Measurements from ENCODE around the gene CDC42BPA. TPM values are rescaled to one million over a fixed set of nuclear protein-coding genes. Genes with fewer than 3 reads are reported as not detected.

CDC42BPA gene
- total RNA-seq, 3 donors from 2014 or later, result 39.8 to 54.7 (median 46.7) TPM

GRCh38 chr1:227317011-227317451 is 1.3 kb downstream of the CDC42BPA start:
- intact Hi-C loops (cut with DNase I; ENCODE audit: low total_unique reads), result loop anchor here (5.0 kb wide), 1 partner anchor 230 kb away; no protein-coding TSS in a partner anchor
- no peaks in the 10 kb centered on the region for H3K27me3 ChIP-seq
- DNase-seq (ENCODE audit: low spot score in 2 of 2), result no peak
- H3K9me3 ChIP-seq, result no peaks in the 10 kb centered on the region
- no peaks in the 10 kb centered on the region for H3K4me1 ChIP-seq
- H3K4me3 ChIP-seq, result peak overlapping the region; percentile 72 to 97 (median 93)
- H3K27ac ChIP-seq, result no peak overlapping the region
- TF ChIP-seq, protein P1, sequence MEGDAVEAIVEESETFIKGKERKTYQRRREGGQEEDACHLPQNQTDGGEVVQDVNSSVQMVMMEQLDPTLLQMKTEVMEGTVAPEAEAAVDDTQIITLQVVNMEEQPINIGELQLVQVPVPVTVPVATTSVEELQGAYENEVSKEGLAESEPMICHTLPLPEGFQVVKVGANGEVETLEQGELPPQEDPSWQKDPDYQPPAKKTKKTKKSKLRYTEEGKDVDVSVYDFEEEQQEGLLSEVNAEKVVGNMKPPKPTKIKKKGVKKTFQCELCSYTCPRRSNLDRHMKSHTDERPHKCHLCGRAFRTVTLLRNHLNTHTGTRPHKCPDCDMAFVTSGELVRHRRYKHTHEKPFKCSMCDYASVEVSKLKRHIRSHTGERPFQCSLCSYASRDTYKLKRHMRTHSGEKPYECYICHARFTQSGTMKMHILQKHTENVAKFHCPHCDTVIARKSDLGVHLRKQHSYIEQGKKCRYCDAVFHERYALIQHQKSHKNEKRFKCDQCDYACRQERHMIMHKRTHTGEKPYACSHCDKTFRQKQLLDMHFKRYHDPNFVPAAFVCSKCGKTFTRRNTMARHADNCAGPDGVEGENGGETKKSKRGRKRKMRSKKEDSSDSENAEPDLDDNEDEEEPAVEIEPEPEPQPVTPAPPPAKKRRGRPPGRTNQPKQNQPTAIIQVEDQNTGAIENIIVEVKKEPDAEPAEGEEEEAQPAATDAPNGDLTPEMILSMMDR (IDR thresholded peaks at IDR 0.05), result no peak
- TF ChIP-seq POLR2A (IDR thresholded peaks at IDR 0.05) (no peak), POLR2AphosphoS5 (IDR thresholded peaks at IDR 0.05) (no peak)
- no peaks in the 10 kb centered on the region for H3K36me3 ChIP-seq

DNA sequence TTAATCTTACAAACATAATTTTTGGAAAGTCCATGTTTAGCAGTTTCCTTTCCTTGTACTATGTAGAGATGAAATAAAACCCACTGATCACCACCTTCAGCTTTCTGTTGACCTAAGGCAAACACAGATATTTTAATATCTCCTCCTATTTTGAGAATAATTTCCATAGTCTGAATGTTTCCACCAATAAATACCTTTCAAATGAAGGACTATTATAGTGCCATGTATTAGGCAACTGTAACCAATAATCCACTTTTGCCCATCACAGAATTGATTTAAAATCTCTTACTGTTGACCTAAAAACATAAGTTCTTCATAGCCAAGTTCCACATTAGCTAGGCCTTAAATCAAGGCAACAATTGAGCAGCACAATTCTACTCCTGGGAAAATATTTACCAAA is 1.8 kb downstream of the CDC42BPA start:
- H3K9me3 ChIP-seq, result no peaks in the 10 kb centered on the region
- H3K4me1 ChIP-seq, result no peaks in the 10 kb centered on the region
- H3K27ac ChIP-seq, result no peak overlapping the region
- H3K36me3 ChIP-seq, result no peaks in the 10 kb centered on the region
- no peaks in the 10 kb centered on the region for H3K27me3 ChIP-seq
- TF ChIP-seq, protein P1 (IDR thresholded peaks at IDR 0.05), result no peak
- TF ChIP-seq POLR2AphosphoS5 (IDR thresholded peaks at IDR 0.05) (no peak), POLR2A (IDR thresholded peaks at IDR 0.05) (no peak)
- H3K4me3 ChIP-seq, result peak overlapping the region; percentile 72 to 97 (median 93)
- DNase-seq (ENCODE audit: low spot score in 2 of 2), result no peak
- intact Hi-C loops (cut with DNase I; ENCODE audit: low total_unique reads), result loop anchor here (5.0 kb wide), 1 partner anchor 231 kb away; no protein-coding TSS in a partner anchor

DNA sequence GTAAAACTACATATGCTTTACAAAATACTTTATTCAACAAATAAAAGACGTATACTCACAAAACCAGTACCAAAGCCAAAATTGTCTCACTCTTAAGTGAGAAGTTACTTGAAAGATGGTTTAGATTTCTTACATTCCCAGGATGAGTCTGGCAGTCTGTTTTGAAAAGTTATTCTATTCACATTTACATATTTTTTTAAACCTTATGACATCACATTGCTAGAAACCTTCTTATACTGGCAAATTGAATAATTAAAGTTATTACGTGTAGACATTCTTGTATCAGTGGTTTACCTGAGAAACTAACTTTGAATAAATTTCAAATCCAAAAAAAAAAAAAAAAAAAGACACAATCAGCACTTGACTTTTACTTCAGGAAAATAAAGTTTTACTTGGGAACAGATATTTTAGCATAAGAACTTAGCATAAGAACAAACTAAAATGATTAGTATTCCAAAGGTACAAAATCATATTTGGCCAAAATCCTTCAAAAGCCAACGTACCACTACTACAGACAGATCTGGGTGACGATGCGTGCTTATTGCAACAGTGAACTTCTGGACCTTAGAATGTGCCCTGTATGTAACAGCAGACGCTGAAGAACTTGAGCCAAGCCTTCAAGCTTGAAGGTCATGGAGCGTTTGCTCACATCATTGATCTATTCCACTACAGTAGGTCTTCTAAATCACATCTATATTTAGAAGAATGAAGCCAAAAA is 2.5 kb downstream of the CDC42BPA start:
- H3K27me3 ChIP-seq, result no peaks in the 10 kb centered on the region
- peak overlapping the region; percentile 72 to 97 (median 93) for H3K4me3 ChIP-seq
- no peaks in the 10 kb centered on the region for H3K36me3 ChIP-seq
- no peak overlapping the region for H3K27ac ChIP-seq
- DNase-seq (ENCODE audit: low spot score in 2 of 2), result no peak
- TF ChIP-seq, protein P1 (IDR thresholded peaks at IDR 0.05), result no peak
- TF ChIP-seq POLR2AphosphoS5 (IDR thresholded peaks at IDR 0.05) (no peak), POLR2A (IDR thresholded peaks at IDR 0.05) (no peak)
- intact Hi-C loops (cut with DNase I; ENCODE audit: low total_unique reads), result loop anchor here (5.0 kb wide), 1 partner anchor 232 kb away; no protein-coding TSS in a partner anchor
- H3K4me1 ChIP-seq, result no peaks in the 10 kb centered on the region
- no peaks in the 10 kb centered on the region for H3K9me3 ChIP-seq

- no peak for DNase-seq (ENCODE audit: low spot score in 2 of 2)
- TF ChIP-seq POLR2A (IDR thresholded peaks at IDR 0.05) (no peak), POLR2AphosphoS5 (IDR thresholded peaks at IDR 0.05) (no peak)
- TF ChIP-seq, protein P1 (IDR thresholded peaks at IDR 0.05), result no peak
- Histone ChIP-seq H3K4me1 (no peaks in the 10 kb centered on the region), H3K4me3 (peak overlapping the region; percentile 15 to 97 (median 93)), H3K36me3 (no peaks in the 10 kb centered on the region), H3K27ac (no peak overlapping the region), H3K27me3 (no peaks in the 10 kb centered on the region), H3K9me3 (no peaks in the 10 kb centered on the region)
- intact Hi-C loops (cut with DNase I; ENCODE audit: low total_unique reads), result loop anchor here (5.0 kb wide), 1 partner anchor 357 kb away; no protein-coding TSS in a partner anchor
Measured at GRCh38 chr1:227314014-227314848, 4.1 kb downstream of the CDC42BPA start.
